Ascending aorta (tissue), 2 donors: ENCODE data around the gene FANCC. TPM values are rescaled to one million over a fixed set of nuclear protein-coding genes. Genes with fewer than 3 reads are reported as not detected.

Source experiments
- DNase-seq, 2 donors: peaks; one replicate each; pipeline ENCODE4 v3.0.0-alpha.2; 2019; ENCODE audit warnings: low spot score in 2 of 2
- H3K27ac ChIP-seq, 2 donors: fragments of 200-600 bp; sonication (generic); one replicate each; pipeline ENCODE4 v1.5.1; 2016 to 2017; ENCODE audit warnings: mild to moderate bottlenecking in 1 of 2
- H3K27me3 ChIP-seq: fragments of 200-600 bp; sonication (generic); one replicate; pipeline ENCODE4 v1.5.1; 2017
- H3K36me3 ChIP-seq, 2 donors: fragments of 200-600 bp; sonication (generic); one replicate each; pipeline ENCODE4 v1.5.1; 2016
- H3K4me1 ChIP-seq, 2 donors: fragments of 200-600 bp; sonication (generic); one replicate each; pipeline ENCODE4 v1.5.1; 2016 to 2017; ENCODE audit warnings: mild to moderate bottlenecking in 1 of 2
- H3K4me3 ChIP-seq, 2 donors: fragments of 200-600 bp; sonication (generic); one replicate each; pipeline ENCODE4 v1.5.1; 2016 to 2017; ENCODE audit warnings: mild to moderate bottlenecking in 1 of 2
- H3K9me3 ChIP-seq, 2 donors: fragments of 200-600 bp; sonication (generic); one replicate each; pipeline ENCODE4 v1.5.1; 2016
- intact Hi-C: fragments of 100-400 bp; cut with DNase I; formaldehyde crosslinking; loops from one replicate; pipeline ENCODE4 v1.15.1; 2023
- total RNA-seq: library from RNA; depleted of rRNA; stranded (reverse); fragments of >200 nt; gene quantifications from one replicate; pipeline ENCODE4 v1.1.0, GENCODE V29; 2016
- TF ChIP-seq, protein P1 (sequence below), 3 experiments: fragments of 200-600 bp in 2 of 3; fragments of 450-650 bp in 1 of 3; sonication (generic) in 2 of 3; IDR thresholded peaks; one replicate each; pipeline ENCODE4 v1.5.1; 2016 to 2019; ENCODE audit warnings: antibody characterized with exemption in 3 of 3, mild to moderate bottlenecking in 1 of 3, moderate library complexity in 1 of 3

Gene FANCC
- total RNA-seq, 1 donor from 2014 or later, result 0.64 TPM

GRCh38 chr9:95264954-95265615, 52.4 kb downstream of the FANCC start:
- Histone ChIP-seq H3K4me3 (no peak overlapping the region), H3K4me1 (no peaks in the 10 kb centered on the region), H3K9me3 (no peaks in the 10 kb centered on the region), H3K27me3 (no peaks in the 10 kb centered on the region), H3K27ac (no peak overlapping the region), H3K36me3 (no peaks in the 10 kb centered on the region)
- TF ChIP-seq, protein P1, sequence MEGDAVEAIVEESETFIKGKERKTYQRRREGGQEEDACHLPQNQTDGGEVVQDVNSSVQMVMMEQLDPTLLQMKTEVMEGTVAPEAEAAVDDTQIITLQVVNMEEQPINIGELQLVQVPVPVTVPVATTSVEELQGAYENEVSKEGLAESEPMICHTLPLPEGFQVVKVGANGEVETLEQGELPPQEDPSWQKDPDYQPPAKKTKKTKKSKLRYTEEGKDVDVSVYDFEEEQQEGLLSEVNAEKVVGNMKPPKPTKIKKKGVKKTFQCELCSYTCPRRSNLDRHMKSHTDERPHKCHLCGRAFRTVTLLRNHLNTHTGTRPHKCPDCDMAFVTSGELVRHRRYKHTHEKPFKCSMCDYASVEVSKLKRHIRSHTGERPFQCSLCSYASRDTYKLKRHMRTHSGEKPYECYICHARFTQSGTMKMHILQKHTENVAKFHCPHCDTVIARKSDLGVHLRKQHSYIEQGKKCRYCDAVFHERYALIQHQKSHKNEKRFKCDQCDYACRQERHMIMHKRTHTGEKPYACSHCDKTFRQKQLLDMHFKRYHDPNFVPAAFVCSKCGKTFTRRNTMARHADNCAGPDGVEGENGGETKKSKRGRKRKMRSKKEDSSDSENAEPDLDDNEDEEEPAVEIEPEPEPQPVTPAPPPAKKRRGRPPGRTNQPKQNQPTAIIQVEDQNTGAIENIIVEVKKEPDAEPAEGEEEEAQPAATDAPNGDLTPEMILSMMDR (IDR thresholded peaks at IDR 0.05), result peak in 1 of 3 experiments; percentile 33
- DNase-seq, result no peak
- intact Hi-C loops, result loop anchor here (10.0 kb wide), 2 partner anchors 60 to 600 kb away; no protein-coding TSS in a partner anchor

- H3K27me3 ChIP-seq, result no peaks in the 10 kb centered on the region
- H3K27ac ChIP-seq, result no peak overlapping the region
- DNase-seq, result no peak
- H3K4me1 ChIP-seq, result no peaks in the 10 kb centered on the region
- no peaks in the 10 kb centered on the region for H3K9me3 ChIP-seq
- TF ChIP-seq, protein P1 (IDR thresholded peaks at IDR 0.05), result no peak
- H3K36me3 ChIP-seq, result no peaks in the 10 kb centered on the region
- intact Hi-C loops, result loop anchor here (10.0 kb wide), 2 partner anchors 63 to 597 kb away; no protein-coding TSS in a partner anchor
- H3K4me3 ChIP-seq, result no peak overlapping the region
These were observed 55.6 kb downstream of the FANCC start for GRCh38 chr9:95261890-95262289.

GRCh38 chr9:95250462-95251221, 66.9 kb downstream of the FANCC start:
- TF ChIP-seq, protein P1 (IDR thresholded peaks at IDR 0.05), result no peak
- Histone ChIP-seq H3K27ac (no peak overlapping the region), H3K4me1 (no peaks in the 10 kb centered on the region), H3K36me3 (peaks cover 0 to 4% of the 10 kb centered on the region in 2 donors), H3K4me3 (no peak overlapping the region), H3K9me3 (no peaks in the 10 kb centered on the region), H3K27me3 (no peaks in the 10 kb centered on the region)
- no peak for DNase-seq
- intact Hi-C loops, result no loop called here

DNA sequence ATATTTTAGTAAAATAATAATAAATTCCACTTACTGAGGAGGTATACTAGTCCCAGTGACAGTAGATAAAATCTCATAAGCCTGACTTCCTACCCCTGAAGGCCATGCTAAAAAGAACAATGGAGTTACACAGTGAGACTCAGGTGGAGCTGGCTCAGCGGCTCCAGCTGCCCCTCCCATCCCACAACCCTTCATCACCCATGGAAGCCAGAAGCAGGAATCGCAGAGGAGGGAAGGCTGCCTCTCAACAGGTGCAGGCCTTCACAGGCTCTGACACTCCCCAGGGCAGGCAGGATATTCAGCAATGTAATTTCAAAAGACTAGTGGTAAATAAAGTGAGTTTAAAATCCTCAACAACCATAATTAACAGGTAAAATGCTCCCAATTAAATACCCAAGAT, 67.5 kb downstream of the FANCC start:
- no peak overlapping the region for H3K4me3 ChIP-seq
- intact Hi-C loops, result no loop called here

GRCh38 chr9:95246547-95246946, 71.0 kb downstream of the FANCC start:
- DNase-seq, result no peak
- no peak overlapping the region for H3K4me3 ChIP-seq
- intact Hi-C loops, result no loop called here
- no peak overlapping the region for H3K27ac ChIP-seq
- H3K4me1 ChIP-seq, result no peaks in the 10 kb centered on the region
- H3K36me3 ChIP-seq, result peaks cover 0 to 4% of the 10 kb centered on the region in 2 donors
- no peaks in the 10 kb centered on the region for H3K9me3 ChIP-seq
- TF ChIP-seq, protein P1 (IDR thresholded peaks at IDR 0.05), result no peak
- H3K27me3 ChIP-seq, result no peaks in the 10 kb centered on the region

More for the DNA sequence above, 67.5 kb downstream of the FANCC start:
- TF ChIP-seq, protein P1 (IDR thresholded peaks at IDR 0.05), result no peak
- H3K9me3 ChIP-seq, result no peaks in the 10 kb centered on the region
- H3K27ac ChIP-seq, result no peak overlapping the region
- no peak for DNase-seq
- peaks cover 0 to 4% of the 10 kb centered on the region in 2 donors for H3K36me3 ChIP-seq
- no peaks in the 10 kb centered on the region for H3K4me1 ChIP-seq
- H3K27me3 ChIP-seq, result no peaks in the 10 kb centered on the region
